Dedifferentiated amniotic fluid mesenchymal stem cell (primary cell): ENCODE results near the gene TEPSIN.

Experiments
- DNase-seq: peaks from one replicate; pipeline ENCODE4 v3.0.0-alpha.2; 2016; ENCODE audit errors: extremely low spot score

The TEPSIN gene

GRCh38 chr17:81221371-81221841 lies 17.4 kb downstream of the TEPSIN start:
- no peak for DNase-seq

DNA sequence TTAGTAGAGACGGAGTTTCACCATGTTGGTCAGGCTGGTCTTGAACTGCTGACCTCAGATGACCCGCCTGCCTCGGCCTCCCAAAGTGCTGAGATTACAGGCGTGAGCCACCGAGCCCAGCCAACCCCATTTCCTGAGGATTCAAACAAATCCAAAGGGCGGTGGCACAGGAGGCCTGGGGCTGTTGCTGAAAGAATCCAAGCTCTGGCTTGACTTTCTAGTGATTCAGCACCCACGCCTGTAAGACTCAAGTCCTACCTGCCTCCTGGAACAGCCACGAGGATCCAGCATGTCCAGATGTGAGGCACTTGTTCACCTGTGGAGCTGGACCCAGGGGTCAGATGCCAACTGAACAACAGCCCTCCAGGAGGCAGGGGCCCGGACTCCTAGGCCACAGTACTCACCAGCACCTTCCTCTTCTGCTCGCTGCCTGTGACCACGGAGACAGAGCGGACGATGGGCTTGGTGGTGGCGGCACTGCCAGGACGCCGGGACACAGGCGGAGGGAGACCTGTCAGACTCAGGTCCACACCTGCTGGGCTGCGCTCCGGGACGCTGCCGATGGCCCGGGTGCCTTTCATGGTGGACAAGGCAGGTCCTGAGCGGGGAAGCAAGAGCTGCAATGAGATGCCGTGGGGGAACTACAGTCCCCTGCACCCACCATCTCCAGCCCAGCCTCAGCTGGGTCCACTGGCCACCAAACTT lies 19.2 kb downstream of the TEPSIN start:
- DNase-seq, result no peak

- DNase-seq, result no peak
Observed at GRCh38 chr17:81218991-81219390, 19.9 kb downstream of the TEPSIN start.

- DNase-seq, result no peak
Observed at GRCh38 chr17:81218459-81218858, 20.4 kb downstream of the TEPSIN start.

GRCh38 chr17:81217491-81217890 lies 21.4 kb downstream of the TEPSIN start:
- no peak for DNase-seq

DNA sequence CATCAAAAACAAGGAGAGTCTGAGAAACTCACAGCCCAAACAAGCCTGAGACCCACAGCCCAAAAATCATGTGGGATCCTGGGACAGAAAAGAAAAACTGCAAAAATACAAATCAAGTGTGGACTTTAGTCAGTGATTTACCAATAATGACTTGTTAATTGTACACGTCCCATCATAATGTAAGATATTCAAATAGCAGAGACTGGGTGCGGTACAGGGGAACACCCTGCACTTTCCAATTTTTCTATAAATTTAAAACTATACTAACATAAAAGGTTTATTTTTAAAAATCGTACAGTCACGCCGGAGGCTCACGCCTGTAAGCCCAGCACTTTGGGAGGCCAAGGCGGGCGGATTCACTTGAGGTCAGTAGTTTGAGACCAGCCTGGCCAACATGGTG lies 24.9 kb downstream of the TEPSIN start:
- no peak for DNase-seq

DNA sequence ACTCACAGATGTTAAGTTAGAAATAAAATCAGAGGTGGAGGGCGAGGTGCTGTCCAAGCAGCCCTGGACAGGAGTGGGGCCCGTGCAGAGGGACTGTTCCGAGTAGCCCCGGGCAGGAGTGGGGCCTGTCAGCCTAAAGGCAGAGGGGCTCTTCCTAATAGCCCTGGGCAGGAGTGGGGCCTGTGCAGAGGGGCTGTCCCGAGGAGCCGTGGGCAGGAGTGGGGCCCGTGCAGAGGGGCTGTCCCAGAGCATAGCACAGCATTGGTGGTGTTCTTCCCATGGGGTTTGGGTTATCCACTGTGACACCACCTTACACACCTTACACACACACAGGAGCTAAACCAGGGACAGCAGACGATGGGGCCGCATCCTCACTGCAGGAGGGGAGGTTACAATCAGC lies 26.5 kb downstream of the TEPSIN start:
- no peak for DNase-seq

- DNase-seq, result no peak
Observed at GRCh38 chr17:81210868-81211267, 28.0 kb downstream of the TEPSIN start.

DNA sequence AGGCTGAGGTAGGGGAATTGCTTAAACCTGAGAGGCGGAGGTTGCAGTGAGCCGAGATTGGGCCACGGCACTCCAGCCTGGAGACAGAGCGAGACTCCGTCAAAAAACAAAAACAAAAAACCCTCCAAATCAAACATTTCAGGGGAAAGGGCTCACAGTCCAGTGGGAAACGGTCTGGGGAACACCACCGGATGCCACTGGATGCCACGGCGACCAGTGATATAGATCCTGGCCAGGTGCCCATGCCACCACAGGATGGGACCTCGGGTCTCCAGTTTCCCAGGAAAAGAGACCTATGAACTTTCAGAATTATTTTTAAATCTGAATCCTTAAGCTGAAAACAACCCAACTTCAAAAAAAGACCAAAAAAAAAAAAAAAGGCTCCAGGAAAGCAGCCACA lies 28.4 kb downstream of the TEPSIN start:
- no peak for DNase-seq

DNA sequence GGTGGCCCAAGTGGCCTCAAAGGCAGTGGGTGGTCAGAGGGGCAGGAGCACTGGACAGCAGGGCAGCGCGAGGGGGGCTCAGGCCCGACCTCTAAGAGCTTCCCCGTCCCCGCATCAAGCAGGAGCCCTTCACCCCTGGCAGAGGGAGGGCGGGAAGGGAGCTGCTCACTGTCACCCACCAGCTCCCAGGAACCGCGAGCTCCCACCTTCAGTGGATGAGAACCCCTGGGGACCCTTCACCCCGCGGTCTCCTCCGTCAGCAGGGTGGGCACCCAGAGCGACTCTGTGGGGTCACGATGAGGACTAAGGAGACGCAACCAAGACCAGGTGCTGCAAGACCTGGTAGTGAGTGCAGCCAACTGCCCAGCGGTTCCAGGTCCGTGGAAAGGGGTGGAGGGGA lies 29.7 kb downstream of the TEPSIN start:
- no peak for DNase-seq

DNA sequence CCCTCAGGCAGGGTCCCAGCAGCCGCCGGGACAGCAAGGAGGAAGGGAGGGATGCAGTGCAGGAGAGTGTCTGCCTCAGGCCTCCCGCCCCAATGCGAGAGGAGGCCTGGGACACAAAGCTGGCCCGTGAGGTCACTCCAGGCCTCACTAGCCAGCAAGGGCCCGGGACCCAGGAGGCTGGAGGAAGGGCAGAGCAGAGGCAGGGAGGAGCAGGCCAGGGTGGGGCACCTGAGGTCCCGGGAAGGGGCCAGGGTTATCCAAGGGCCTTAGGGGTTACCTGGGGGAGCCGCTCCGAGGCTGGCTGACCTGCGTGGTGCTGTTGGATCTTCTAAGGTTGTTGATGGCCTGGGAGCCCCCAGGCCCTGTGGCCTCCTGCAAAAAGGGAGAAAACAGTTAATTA lies 30.2 kb downstream of the TEPSIN start:
- DNase-seq, result no peak

GRCh38 chr17:81207610-81208581 lies 31.0 kb downstream of the TEPSIN start:
- DNase-seq, result no peak

DNA sequence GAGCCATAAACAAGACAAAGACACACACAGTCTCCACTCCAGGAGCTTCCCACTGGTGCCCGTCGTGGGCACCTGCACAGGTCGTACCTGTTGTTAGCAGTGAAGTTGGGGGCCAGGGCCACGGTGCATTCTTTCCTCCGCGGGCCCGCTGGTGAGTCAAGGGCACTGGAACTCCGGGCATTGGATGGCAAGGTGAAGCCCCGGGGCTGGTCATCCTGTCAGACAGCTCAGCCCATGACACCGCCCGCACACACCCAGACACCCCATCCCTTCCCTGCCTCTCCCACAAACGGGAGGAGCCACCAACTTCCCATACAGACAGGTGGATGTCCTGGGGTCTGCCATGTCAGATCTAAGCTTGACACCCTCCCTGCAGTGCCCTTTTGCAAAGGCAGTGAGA lies 32.2 kb downstream of the TEPSIN start:
- no peak for DNase-seq

DNA sequence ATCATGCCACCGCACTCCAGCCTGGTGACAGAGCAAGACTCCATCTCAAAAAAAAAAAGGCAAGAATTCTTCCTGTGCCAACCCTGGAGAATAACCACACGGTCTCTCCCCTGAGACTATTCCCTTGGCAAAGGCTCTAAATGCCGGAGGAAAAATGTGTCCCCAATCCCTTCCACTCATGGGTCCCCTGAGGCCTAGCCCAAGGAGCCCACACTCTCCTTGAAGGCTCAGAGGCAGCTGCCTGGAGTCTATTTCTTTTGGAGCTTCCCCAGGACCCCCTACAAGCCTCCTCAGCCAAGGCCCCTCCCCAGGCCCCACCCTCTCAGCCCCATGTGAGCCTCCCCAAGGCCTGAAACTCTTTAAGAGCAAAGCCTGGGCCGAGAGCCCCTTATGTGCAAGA lies 32.7 kb downstream of the TEPSIN start:
- DNase-seq, result no peak

DNA sequence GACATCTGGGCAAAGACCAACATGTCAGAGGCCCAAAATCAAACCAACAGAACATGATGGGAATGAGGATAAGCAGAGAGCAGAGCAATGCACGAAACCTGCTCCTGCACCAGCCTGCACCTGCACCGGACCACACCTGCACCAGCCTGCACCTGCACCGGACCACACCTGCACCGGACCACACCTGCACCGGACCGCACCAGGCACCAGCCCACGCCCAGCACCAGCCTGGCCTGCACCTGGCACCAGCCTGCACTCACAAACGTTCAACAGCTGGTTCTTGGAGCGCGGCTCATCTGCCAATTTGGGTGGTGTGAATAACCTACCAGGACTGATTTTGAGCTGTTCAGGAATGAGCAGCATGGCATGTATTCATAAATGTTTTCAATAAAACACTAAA lies 34.3 kb downstream of the TEPSIN start:
- DNase-seq, result no peak

DNA sequence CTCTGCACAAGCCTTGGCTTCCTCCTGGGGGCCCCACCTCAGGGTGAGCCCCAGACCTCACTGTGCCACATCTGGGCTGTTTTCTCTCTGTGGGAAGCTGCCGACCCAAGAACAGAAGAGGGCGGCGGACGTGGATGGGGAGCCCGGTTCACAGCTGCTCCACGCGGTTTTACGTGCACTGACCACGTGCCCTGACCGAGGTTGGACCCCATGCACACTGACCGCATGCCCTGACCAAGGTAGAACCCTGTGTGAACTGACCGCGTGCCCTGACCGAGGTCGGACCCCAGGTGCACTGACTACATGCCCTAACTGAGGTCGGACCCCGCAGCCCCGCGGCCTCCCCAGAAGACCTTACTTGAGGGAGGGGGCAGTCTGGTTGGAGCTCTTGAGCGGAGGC lies 35.7 kb downstream of the TEPSIN start:
- DNase-seq, result no peak

DNA sequence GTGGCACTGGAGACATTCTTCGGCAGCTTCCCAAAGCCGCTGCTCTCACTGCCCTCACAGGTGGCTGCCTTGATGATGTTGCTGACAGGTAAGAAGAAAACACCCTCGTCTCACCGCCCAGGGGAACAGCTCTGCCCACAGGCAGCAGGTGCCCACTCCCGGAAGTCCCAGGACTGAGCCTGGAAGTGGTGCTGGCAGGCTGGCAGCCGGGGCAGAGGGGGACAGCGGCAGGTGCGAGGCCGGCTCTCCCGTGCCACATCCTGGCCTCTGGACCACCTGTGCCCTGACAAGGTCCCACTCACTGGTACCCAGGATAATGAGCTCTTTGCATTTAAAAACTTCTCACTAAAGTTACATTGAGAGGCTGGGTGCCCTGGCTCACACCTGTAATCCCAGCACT lies 36.5 kb downstream of the TEPSIN start:
- DNase-seq, result no peak

DNA sequence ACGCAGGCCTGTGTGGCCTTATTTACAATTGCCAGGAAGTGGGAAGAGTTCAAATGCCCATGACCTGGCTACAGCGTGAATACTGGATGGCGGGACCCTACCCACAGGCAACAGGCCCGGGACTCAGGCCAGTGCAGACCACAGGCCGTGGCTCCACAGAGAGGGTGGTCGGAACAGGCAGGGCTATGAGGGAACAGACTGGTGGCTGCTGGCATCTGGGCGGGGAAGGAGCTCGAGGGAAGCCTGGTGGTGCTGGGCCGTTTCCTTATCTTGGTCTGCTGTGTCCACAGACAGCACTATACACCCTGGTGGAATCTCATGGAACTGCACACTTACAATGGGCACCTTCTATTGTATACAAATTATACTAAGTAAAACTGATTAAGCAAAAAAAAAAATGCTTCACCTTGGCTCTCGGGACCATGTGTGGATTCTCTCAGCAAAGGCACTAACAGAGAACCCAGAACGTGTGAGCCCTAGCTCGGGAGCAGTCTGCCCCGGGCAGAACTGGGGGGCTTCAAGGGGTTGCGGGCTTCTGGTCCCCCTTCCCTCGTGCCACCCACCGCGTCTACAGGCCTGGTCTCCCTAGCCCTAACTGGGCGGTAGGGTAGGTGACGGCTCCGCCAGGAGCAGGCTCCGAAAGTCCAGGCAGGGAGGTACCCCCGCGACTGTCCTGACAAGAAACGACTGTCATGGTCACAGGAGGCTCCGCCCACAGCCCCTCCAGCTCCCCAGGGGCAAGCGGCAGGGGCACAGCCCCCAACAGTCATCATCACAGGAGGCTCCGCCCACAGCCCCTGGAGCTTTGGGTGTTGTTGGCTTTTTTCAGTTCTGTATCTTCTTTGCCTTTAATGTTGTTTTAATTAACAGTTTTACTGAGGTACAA lies 37.9 kb downstream of the TEPSIN start:
- peak; percentile 55 for DNase-seq

DNA sequence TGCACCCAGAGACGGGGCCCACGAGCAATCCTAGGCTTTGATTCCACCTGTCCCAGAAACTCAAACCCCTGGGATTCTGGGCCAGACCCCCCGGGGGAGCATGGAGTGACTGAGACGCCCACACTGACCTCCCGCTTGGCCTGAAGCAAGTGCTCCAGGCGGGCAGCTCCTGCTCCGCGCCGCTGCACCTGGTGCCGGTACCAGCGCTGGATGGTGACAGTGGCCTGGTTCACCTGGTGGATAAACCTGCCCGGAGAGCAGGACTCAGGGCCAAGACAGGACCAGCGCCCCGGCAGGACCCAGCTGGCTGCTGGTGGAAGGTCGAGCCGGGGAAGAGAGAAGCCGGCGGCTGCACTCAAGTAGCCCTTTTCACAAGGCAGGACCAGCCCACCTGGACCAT lies 38.7 kb downstream of the TEPSIN start:
- no peak for DNase-seq

GRCh38 chr17:81199482-81199830 lies 39.4 kb downstream of the TEPSIN start:
- no peak for DNase-seq

GRCh38 chr17:81198826-81199481 lies 39.9 kb downstream of the TEPSIN start:
- no peak for DNase-seq
